ENCODE data around the gene MCRIP2.

- TF ChIP-seq RAD21 (conservative IDR thresholded peaks at IDR 0.05) (no peak), EP300 (conservative IDR thresholded peaks at IDR 0.05; ENCODE audit: poor library complexity, severe bottlenecking) (no peak), CTCF (IDR thresholded peaks at IDR 0.05; ENCODE audit: poor library complexity, severe bottlenecking) (no peak)
Measured at GRCh38 chr16:652454-653305, 11.1 kb downstream of the MCRIP2 start.

Data from neural cell (in vitro differentiated cells).